Measurements from ENCODE around the gene LMNTD2.

The LMNTD2 gene

DNA sequence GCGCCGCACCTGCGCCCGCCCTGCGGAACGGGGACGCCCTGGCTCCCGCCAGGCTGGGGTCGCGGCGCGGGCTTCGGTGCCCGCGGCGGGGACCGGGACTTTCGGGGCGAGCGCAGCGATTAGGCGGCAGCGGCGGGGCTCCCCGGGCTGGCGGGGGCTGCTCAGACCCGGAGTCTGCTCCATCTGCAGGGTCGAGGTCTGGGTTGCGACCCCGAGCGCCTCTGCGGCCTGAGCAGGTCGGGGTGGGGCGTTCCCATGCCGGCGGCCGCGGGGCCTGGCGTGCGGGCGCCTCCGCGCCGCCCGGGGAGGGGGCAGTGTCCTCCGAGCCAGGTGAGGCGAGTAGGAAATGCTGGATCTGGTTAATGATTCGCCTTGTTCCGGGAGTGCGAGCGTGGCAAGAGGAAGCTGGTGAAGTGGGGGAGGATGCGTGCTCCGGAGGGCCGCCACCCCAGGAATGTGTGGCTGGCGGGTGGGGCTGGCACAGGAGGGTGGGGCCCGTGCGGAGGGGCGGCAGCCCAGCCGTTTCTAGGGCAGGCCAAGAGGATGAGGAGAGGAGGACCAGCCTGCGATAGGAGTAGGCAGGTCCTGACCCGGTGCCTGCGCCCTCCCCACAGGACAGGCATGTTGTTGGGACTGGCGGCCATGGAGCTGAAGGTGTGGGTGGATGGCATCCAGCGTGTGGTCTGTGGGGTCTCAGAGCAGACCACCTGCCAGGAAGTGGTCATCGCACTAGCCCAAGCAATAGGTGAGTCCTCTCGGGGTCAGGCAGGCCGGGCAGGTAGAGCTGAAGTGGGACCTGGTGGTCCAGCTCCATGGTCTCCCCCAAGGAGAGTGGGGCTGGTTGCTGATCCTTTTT, 838 bp upstream of the LMNTD2 start:
- DNase-seq (ENCODE audit: low read depth): peak; percentile 66
- peak overlapping the region; percentile 54 for H3K4me3 ChIP-seq (ENCODE audit: low read length)
- TF ChIP-seq, protein P1, sequence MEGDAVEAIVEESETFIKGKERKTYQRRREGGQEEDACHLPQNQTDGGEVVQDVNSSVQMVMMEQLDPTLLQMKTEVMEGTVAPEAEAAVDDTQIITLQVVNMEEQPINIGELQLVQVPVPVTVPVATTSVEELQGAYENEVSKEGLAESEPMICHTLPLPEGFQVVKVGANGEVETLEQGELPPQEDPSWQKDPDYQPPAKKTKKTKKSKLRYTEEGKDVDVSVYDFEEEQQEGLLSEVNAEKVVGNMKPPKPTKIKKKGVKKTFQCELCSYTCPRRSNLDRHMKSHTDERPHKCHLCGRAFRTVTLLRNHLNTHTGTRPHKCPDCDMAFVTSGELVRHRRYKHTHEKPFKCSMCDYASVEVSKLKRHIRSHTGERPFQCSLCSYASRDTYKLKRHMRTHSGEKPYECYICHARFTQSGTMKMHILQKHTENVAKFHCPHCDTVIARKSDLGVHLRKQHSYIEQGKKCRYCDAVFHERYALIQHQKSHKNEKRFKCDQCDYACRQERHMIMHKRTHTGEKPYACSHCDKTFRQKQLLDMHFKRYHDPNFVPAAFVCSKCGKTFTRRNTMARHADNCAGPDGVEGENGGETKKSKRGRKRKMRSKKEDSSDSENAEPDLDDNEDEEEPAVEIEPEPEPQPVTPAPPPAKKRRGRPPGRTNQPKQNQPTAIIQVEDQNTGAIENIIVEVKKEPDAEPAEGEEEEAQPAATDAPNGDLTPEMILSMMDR (IDR thresholded peaks at IDR 0.05; ENCODE audit: insufficient read depth, low read depth, low read length, missing control alignments): no peak

GRCh38 chr11:559712-560304, 730 bp downstream of the LMNTD2 start:
- no peak for DNase-seq (ENCODE audit: low read depth)
- TF ChIP-seq, protein P1 (IDR thresholded peaks at IDR 0.05; ENCODE audit: insufficient read depth, low read depth, low read length, missing control alignments): no peak
- H3K4me3 ChIP-seq (ENCODE audit: low read length): peak overlapping the region; percentile 54

GRCh38 chr11:559020-559620, 1.4 kb downstream of the LMNTD2 start:
- no peak overlapping the region for H3K4me3 ChIP-seq (ENCODE audit: low read length)
- no peak for DNase-seq (ENCODE audit: low read depth)
- TF ChIP-seq, protein P1 (IDR thresholded peaks at IDR 0.05; ENCODE audit: insufficient read depth, low read depth, low read length, missing control alignments): no peak

DNA sequence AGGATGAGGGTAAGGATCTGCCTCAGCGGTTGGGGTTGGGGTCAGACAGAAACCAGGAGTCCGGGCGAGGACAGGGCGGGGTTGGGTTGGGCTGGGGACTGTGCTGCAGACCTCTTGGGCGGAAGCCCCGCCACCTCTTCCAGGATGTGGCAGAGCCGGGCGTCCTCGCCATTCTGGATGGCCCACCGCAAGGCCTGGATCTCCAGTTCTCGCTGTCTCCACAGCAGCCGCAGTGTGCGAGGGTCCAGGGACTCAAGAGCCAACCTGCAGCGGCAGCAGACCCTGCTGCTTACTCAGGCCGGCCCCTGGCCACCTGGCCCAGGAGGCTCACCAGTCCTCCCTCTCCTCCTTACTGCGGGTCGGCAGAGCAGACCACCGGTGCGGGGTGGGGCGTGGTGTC, 2.0 kb downstream of the LMNTD2 start:
- H3K4me3 ChIP-seq (ENCODE audit: low read length): no peak overlapping the region
- TF ChIP-seq, protein P1 (IDR thresholded peaks at IDR 0.05; ENCODE audit: insufficient read depth, low read depth, low read length, missing control alignments): no peak
- no peak for DNase-seq (ENCODE audit: low read depth)

DNA sequence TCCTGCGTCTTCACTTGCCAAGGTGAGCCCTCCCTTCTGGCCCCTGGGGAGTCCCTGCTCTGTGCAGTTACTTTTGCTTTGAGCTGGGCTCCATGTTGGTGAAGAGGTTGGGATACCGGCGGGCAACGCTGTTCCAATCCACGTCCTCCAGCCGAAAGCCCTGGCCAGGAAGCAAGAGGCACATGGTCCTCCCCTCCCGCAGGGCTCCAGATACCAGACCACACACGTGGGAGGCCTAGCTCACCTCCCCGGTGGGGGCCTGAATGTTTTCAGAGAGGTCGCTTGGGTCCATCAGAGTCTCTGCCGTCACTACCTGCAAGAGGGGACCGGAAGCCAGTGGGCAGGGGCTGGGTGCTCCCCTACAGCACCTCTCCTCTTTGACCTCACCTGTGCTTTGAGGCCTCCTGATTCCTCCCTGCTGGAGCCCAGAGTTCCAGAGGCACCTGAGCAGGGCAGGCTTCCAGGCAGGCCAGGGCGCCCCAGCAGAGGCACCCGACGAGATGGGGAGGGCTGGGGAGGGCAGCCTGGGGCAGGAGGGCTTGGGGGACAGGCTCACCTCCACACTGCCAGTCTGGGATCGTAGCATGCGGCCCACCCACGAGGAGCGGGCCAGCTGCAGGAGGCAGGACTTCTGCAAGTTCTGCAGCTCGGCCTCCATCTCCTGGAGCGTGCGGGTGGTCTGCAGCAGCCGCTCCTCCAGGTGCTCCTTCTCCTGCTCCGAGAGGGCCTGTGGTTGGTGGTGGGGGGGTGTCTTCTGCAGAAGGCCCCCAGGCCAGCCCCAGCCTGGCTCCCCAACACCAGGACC, 3.0 kb downstream of the LMNTD2 start:
- DNase-seq (ENCODE audit: low read depth): no peak
- TF ChIP-seq, protein P1 (IDR thresholded peaks at IDR 0.05; ENCODE audit: insufficient read depth, low read depth, low read length, missing control alignments): no peak
- no peak overlapping the region for H3K4me3 ChIP-seq (ENCODE audit: low read length)

DNA sequence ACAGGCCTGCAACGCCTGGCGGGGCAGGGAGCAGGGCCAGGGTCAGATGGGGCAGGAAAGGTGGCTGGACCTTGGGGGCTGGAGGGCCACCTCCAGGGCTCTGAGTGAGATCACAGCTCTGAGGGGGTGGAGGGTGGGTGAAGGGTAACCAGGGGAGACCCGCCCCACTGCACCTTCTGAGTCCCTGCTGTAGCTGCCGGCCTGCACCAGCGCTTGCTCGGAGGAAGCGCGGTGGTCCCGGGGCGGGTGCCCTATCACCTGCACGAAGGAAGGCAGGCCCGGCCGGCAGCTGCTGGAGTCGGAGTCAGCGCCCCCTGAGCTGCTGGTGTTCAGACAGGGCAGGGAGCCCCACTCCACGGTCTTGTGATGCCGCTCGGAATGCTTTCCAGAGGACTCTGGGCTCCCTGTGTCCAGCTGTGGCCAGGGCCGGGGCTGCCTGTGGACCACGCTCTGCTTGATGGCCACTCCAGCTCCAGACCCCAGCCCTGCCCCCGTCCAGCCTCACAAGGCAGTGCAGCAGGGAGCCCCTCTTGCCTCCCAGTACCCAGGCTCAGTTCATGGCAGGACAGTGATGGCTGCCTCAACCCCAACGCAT, 3.8 kb downstream of the LMNTD2 start:
- DNase-seq (ENCODE audit: low read depth): no peak
- no peak overlapping the region for H3K4me3 ChIP-seq (ENCODE audit: low read length)
- TF ChIP-seq, protein P1 (IDR thresholded peaks at IDR 0.05; ENCODE audit: insufficient read depth, low read depth, low read length, missing control alignments): no peak
